HG03139 (cell line): ENCODE data around the gene CBLB.
"Not testable (repeated sequence)": the region's sequence is repeated elsewhere in the genome, so short reads cannot be mapped to it uniquely, and the experiment has no call there.

Experiments
- ATAC-seq: cut with Tn5 transposase; IDR thresholded peaks from one replicate; pipeline ENCODE4 v1.9.1; 2021; ENCODE audit not compliant: unreplicated experiment

The CBLB gene

DNA sequence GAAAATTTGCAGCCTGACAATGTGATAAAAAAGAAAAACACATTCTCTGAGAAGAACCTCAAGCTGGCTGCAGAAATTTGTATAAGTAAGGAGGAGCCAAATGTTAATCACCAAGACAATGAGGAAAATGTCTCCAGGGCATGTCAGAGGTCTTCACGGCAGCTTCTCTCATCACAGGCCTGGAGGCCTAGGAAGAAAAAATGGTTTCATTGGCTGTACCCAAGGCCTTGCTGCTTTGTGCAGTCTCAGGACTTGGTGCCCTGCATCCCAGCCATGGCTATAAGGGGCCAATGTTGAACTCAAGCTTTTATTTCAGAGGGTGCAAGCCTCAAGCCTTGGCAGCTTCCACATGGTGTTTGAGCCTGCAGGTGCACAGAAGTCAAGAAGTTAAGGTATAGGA is 106.6 kb downstream of the CBLB start:
- not testable (repeated sequence) for ATAC-seq

DNA sequence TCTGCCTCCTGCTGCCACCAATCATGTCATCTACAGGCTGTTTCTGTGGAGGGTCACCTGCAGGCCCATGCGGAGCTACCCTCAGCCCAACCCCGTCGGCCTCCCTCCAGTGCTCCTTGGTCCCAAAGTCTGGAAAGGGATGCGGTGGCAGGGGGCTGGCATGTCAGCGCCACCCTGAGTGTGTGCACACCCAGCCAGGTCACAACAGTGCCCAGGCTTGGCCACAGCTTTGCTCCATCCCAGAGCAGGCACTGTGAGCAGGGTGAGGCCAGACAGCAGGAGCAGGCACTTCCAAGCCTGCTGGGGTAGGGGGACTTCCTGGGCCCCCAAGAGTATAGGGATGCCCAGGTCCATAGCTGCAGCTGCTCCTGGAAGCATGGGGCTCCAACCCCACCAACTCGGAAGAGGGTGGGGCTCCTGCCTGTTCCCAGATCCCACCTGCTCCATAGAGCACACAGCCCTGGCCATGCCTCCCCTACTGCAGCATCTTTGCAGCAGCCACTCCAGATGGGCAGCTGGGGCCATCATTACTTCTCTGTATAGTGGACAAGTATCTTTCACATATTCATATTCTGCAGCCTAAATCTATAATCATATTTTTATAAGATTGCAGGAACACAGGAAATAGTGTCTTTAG is 109.3 kb downstream of the CBLB start:
- no peak for ATAC-seq

DNA sequence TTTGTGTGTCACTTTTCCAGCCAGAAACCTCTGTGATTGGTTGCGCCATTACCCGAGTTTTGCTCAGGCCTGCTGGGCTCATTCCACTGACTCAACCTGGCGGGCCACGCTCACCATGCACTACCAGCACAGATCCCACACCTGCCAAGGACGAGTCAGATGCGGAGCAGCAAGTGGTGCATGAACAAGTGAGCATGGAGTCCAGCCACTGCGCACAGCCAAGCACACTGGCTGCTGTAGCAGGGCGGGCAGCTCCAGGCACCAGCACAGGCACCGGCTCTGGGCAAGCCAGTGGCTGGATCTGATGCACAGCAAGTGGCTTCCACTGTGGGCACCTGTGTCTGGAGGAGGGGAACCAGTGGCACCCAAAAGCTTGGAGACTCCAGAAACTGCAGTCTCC is 110.4 kb downstream of the CBLB start:
- ATAC-seq: no peak

DNA sequence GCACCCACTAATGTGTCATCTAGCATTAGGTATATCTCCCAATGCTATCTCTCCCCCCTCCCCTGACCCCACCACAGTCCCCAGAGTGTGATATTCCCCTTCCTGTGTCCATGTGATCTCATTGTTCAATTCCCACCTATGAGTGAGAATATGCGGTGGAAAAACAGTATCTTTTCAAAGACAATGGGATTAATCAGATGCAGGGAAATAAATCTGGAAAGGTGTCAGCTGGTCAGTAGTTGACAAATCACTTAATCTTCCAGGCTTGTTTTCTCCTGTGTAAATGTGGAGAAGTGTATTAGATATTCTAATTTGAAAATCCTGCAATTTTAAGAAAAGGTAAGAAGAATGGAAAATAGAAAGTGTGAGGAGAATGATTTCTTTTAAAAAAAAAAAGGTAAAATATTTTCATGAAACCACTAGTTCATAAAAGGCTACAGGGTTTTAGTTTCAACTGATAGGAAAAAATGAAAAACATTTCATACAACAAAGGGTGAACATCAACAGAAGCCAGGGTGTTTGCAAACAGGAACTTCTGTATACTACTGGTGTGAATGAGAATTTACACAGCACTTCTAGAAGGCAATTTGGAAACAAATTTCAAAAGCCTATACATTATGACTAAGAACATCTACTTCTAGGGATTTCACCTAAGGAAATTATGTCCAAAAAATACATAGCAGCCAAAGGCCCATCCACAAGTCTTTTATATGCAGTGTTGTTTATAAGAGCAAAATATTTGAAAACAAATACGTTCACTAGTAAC is 113.5 kb downstream of the CBLB start:
- no peak for ATAC-seq

DNA sequence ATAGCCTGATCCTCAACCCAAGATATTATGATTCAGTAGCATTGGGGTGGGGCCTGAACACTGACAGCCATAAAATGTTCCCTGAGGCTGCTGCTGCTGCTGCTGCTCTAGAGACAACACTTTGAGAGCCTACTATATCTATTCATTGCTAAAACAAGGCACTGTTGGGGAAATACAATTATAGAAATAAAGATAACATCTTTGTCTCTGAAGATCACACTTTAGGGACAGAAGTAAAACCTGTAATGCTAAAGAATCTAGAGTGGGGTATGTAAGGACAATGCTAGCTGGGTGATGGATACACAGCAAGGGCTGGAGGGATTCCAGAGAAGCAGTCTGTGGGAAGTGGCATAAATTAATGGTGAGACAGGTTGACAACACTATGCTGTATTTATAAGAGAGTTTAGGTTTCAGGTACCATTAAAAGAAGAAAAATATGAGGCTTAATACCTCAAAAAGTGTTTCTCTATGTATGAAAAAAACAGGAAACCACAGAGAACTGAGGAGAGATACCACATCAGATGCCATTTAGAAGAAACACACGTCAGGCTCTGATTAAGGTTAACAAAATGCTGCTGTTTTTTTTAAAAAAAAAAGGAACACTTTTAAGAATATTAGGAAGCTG is 115.9 kb downstream of the CBLB start:
- peak; percentile 58 for ATAC-seq

DNA sequence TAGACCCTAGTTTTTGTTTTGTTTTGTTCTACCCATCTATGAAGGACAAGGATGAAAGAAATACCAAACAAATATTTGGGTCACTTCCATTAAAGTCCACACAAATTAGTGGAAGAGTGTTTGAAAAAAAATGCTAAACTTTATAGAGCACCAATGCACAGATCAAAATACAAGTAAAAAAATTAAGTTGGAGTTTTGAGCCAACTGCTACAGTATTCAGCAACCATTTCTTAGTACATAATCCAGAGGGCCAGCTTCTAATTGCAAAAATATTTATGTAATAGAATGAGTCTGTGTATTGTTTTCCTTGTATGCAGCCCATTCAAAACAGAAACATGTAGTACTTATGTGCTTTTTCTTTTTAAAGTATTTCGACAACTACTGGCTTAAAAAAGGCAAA is 121.1 kb downstream of the CBLB start:
- ATAC-seq: no peak

DNA sequence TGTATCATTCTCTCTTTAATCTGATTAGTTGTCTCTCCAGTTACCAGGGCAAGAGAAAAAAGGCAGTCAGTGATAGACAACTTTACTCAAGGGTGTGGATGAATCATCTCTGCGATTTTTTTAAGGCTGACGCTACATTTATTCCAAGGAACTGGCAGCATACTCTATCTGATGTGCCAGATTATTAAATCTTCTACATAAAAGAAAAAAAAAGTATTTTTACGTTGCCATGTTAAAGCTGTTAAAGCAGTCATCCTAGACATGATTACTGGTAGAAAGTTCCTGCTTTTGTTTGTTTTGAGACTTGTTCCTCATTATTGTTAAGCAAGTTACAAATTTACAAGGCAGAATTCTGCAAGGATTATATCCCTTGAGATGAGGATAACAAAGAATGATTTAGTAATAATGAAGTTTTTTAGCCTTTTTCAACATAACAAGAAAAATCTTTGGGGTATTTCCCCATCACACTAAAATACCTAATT is 121.7 kb downstream of the CBLB start:
- ATAC-seq: no peak

DNA sequence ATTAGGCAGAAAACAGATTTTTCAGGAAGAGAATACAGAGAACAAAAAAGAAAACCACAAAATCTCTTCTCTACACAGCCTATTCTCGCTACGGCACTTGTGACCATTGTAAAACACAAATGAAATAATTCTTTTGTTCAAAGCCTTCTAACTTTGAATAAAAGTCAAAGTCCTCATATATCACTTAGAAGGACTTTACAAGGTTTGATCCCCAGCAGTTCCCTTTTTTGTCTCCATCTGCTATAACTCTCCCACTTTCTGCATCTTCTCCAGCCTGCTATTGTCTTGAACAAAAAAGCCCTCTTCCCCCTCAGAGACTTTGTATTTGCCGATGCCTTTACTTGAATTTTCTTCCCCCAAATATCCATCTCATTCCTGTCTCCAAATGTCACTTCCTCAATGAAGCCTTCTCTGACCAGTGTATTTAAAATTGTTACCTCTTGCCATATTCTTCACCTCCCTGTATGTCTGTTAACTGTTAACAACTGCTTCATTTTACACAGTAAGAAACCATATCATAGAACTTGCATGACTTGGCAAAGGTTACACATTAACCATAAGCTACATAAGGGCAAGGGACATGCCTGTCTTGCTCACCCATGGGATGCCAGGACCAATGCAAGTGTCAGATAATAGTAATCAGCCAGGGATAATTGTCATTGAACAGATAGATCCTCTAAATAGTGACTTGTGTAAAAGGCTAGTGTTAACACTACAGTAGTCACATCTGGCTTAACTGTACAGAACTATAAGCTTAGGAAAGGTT is 122.4 kb downstream of the CBLB start:
- ATAC-seq: no peak

DNA sequence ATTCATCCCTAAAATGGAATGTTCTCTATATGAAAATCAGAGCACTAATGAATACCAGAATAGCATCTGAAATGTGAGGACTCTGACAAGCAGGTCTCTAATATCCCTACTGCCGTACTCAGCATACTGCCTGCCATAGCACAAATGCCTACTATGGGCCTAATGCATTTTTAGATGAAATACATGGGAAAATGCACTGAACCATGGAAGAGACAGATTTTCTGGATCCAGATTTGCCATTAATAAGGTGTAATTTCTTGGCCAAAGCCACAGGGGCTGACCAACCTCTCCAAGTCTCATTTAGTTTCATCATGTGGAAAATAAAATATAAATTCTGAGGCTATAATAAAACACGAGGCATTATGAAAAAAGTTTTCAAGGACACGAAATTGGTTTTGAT is 123.8 kb downstream of the CBLB start:
- no peak for ATAC-seq

DNA sequence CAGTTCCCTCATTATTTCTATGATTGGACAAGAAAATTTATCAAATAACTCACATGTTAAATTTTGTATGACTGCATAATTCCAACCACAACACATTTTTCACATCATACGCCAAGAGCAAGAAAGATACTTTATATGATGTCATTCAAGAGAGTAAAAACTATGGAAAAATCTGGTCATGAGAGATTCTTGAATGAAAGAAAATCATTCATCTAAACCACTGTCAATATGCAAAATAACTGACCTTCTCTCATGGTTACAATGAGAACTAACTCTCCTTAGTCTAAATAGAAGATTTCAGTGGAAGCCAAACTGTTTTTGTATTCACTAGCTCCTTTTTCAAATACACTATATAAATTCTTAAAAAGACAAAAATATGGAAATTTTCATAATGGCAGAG is 124.6 kb downstream of the CBLB start:
- ATAC-seq: no peak

DNA sequence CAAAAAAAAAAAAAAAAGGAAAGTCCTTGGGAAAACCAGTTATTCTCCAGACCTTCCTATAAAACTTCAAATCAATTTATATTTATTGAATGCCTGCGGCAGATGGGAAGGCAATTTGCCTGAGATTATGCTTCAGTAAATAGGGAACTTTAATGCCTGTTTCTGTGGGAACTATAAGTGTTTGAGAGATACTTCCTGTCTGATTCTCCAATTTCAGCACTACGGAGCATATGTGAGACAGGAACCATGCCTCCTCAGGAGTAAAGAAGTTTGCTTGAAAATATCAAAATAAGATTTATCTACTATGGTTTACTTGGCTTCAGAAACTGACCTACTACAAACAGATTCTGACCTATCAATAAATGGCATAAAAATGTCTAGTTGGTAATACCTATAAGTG is 135.5 kb downstream of the CBLB start:
- no peak for ATAC-seq

DNA sequence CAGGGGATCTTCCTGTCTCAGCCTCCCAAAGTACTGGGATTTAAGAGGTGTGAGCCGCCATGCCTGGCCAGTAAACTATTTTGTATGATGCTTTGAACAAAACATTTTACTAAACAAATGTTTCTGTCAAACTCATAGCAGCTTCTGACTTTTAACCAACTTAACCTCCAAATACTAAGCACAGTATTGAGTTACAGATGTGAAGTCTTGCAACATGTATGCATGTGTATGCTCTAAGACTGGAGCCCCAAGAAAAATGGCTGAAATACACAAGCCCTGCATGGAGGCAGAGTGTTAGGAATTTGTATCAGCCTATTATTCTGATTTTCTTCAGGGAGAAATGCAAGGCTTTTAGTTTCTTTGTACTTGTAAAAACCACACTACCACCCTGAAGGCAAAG is 137.1 kb downstream of the CBLB start:
- no peak for ATAC-seq

DNA sequence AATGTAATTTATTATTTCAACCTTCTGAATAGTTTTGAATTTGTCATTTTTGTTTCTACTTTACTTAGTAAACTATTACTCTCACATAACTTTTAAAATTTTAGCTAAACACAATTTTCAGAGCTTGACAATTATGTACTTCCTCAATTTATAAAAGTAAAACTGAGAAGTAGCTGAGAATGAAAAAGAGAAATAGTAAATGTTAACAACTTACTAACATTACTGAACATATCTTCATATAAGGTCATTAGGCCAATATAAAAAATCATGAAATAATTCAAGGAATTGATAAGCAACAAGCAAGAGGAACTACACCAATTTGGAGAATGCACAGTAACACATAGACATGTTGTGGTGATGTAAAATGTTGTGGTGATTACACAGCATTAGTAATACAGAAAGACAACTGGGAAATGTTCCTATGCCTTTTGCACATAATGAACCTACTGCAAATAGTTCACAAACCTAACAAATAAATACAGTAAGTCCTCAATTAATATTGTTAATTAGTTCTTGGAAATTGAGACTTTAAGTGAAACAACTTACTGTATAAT is 137.9 kb downstream of the CBLB start:
- ATAC-seq: no peak

DNA sequence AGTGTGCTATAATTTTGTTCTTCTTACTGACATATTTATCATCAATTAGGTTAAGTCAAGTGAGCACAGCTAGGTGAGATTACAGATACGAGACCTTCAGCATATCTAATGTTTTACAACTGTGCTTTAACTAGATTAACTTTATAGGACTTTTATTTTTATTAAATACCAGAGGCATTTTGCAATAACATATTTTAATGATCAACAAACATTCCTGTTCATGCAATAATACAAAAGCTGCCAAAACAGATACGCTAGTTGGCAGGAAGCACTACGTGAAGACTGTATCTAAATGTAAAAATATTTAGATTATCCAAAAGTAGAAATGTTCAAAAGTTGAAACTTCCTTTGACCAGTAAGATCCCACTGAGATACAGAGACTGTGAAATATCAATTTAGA is 139.1 kb downstream of the CBLB start:
- no peak for ATAC-seq

DNA sequence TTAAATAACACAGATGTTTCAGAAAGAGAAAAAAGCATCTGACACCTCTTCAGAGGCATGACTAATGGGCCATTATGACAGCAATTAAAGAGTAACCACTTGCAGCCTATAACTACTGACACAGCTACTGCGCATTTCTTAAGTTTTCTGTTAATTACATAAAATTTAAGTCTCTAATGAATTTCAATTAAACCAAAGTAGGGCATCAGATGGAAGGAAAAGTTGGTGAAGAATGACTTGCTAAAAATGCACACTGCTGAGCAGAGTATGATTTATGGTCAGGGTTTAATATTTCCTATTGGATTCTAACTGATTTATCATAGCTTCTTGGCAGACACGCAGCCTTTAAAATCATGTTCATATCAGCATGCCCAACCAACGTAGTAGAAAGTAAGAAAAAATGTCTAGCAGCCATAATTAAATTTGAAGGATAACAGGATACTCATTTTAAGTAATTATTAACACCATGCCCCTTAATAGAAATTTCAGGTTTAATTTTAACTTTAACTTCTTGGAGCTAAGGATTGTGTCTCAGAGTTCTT is 140.0 kb downstream of the CBLB start:
- no peak for ATAC-seq

DNA sequence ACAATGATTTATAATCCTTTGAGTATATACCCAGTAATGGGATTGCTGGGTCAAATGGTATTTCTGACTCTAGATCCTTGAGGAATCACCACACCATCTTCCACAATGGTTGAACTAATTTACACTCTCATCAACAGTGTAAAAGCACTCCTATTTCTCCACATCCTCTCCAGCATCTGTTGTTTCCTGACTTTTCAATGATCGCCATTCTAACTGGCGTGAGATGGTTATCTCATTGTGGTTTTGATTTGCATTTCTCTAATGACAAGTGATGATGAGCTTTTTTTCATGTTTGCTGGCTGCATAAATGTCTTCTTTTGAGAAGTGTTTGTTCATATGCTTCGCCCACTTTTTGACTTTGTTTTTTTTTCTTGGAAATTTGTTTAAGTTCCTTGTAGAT is 141.8 kb downstream of the CBLB start:
- ATAC-seq: not testable (repeated sequence)

DNA sequence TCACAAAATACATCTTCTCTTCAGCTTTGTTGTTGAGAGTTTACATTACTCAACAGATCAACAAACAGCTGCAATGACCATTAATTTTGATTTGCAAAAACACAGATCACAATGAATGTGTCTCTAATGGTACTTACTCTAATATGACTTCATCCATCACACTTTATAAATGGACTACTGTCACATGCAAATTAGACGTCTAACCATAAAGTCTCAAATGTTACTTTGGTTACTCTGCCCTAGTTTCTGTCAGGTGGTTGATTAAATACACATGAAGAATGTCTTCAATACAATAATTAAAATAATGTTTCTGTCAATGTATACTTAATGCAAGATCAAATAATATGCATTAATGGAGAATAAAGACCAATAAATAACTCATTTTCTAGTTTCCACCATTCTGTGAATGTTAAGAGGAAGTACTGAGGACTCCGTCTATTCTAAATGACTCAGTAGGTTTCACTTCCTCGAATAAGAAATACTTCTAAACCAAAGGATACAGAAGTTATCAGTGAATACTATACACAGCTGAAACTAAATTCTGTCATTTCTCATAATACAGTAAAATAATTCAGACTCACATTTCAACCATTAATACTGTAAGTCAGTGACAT is 145.8 kb downstream of the CBLB start:
- ATAC-seq: peak; percentile 99

DNA sequence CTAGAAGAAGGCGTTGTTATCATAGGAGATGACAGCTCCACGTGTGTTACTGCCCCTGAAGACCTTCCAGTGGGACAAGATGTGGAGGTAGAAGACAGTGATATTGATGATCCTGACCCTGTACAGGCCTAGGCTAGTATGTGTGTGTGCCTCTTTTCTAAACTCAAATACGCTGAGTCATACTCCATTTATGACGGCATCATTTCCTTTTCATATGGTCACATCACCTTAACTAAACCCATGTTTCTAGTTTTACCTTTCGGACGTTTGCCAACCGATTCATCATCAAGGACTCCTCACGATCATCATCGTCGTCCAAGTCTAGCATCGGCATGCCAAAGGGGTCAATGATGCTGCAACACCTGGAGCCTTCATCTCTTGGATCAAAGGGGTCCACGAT is 149.0 kb downstream of the CBLB start:
- ATAC-seq: no peak

DNA sequence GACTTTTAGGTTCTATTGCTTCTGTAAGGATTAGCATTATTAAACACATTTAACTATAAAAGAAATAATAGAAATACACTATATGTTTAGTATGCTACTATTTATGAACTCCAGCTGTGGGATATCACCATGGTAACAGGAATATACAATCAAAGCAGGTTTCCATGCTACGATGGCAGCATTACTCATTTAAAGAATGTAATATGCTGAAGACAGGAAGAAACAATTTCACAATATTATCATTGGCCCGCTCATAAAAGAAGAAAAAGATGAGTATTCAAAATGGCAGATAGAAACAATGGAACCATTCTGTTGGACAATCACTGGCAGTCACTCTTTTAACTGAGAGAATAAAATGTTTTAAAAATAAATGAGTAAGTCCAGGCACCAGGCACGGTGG is 153.4 kb downstream of the CBLB start:
- no peak for ATAC-seq

DNA sequence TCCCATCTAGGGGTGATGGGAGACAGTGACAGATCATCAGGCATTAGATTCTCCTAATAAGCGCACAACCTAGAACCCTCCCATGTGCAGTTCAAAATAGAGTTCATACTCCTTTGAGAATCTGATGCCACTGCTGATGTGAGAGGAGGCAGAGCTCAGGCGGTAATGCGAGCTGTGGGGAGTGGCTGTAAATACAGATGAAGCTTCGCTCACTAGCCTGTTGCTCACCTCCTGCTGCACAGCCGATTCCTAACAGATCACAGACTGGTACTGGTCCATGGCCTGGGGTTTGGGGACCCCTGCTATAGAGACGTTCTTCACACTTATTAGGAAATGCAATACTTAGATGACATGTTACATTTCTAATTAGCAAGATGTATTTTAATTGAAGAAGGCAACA is 154.4 kb downstream of the CBLB start:
- ATAC-seq: no peak

DNA sequence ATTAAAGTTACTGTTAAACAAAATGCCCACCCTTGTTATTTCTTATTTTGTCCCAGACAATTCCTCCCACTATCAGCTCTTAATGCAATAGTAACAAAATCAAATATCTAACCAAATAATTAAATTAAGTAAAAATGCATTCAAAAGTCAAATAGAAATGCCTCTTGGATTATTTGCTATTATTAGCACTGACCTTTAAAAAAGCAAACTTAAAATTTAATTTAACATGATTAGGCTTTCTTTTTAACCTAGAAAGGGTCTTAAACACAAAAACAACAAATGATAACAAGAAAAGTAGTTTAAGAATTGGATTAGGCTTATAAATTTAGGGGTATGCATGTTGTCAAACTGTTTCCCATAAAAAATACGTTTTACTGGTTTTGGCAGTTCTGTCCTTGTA is 159.8 kb downstream of the CBLB start:
- no peak for ATAC-seq
